HG03354 (cell line): ENCODE data around the gene LRMDA.
"Not testable (repeated sequence)": the region's sequence is repeated elsewhere in the genome, so short reads cannot be mapped to it uniquely, and the experiment has no call there.

ENCODE experiments used
- ATAC-seq: cut with Tn5 transposase; IDR thresholded peaks from one replicate; pipeline ENCODE4 v1.9.1; 2021; ENCODE audit warnings: mild to moderate bottlenecking; ENCODE audit not compliant: unreplicated experiment, poor library complexity, severe bottlenecking

LRMDA gene

GRCh38 chr10:75740541-75740940 is 309.1 kb downstream of the LRMDA start:
- no peak for ATAC-seq

GRCh38 chr10:75742355-75742754 is 310.9 kb downstream of the LRMDA start:
- no peak for ATAC-seq

- no peak for ATAC-seq
Measured at GRCh38 chr10:75743291-75743778, 311.9 kb downstream of the LRMDA start.

- no peak for ATAC-seq
Measured at GRCh38 chr10:75744261-75744660, 312.8 kb downstream of the LRMDA start.

DNA sequence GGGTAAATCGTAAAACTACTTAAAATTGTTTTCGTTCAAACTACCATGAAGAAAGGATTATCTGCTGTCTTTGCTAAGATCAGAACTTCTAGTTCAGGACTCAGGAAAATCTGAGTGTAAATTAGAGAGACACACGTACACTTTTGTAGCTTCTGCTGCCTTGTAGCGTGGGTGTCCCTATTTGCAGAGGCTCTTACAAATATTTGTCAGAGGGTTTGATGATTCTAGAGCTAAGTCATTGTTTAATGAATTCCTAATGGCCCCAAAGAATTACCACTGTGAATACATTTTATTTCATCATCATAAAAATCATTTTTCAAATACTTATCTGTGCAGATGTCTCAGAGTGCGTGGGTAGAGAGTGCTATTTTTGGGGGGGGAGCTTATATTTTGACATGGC is 314.9 kb downstream of the LRMDA start:
- ATAC-seq, result no peak

- not testable (repeated sequence) for ATAC-seq
Measured at GRCh38 chr10:75750093-75750875, 318.9 kb downstream of the LRMDA start.

DNA sequence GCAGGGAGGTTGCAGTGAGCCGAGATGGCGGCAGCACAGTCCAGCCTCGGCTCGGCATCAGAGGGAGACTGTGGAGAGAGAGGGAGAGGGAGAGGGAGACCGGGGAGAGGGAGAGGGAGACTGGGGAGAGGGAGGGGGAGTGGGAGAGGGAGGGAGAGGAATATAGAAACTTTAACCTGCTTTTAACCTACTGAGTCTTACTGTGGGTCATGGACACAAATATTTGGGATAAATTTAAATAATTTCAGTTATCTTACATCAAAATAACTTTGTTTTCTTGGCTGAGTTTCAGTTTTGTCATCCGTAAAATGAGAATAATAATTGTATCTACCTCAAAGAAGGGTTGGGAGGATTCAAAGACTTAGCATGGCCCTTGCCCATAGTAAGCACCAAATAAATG is 319.8 kb downstream of the LRMDA start:
- no peak for ATAC-seq

DNA sequence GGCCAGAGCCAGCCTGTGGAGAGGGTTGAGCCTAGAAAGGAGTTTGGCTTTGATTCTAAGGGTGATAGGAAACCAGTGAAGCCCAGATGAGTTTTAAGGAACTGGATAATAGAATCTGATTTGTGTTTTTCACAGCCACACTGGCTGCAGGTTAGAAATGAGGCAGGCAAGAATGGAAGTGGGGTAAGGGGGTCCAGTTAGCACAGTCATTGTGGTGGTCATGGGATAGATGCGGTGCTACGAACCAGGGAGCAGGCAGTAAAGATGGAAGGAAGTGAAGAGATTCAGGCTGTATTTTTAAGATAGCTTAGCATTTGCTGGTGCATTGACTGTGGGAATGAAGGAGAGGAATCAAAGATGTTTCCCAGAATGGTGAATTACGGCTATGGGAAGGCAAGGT is 322.2 kb downstream of the LRMDA start:
- no peak for ATAC-seq

GRCh38 chr10:75754096-75754831 is 322.8 kb downstream of the LRMDA start:
- ATAC-seq, result no peak

GRCh38 chr10:75755528-75755927 is 324.1 kb downstream of the LRMDA start:
- ATAC-seq, result no peak

GRCh38 chr10:75761289-75761688 is 329.9 kb downstream of the LRMDA start:
- ATAC-seq, result no peak

GRCh38 chr10:75762431-75762802 is 331.0 kb downstream of the LRMDA start:
- ATAC-seq, result no peak

DNA sequence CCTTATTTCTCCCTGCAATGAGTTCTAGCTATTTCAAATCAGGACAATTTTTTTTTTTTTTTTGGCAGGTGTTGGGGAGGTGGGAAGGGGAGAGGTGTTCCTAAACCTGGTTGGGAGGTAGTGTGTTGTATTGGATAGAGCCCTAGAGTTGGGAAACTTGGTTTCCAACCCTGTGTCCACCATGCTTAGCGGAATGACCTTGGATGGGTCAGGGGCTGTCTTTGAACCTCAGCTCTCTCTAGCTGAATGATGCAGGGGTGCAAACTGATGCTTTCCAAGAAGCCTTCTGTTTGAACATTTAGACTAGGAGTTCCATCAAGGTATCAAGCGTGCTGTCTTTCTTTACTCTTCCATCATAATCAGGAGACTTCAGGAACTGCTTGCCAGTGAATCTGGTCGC is 332.2 kb downstream of the LRMDA start:
- no peak for ATAC-seq

DNA sequence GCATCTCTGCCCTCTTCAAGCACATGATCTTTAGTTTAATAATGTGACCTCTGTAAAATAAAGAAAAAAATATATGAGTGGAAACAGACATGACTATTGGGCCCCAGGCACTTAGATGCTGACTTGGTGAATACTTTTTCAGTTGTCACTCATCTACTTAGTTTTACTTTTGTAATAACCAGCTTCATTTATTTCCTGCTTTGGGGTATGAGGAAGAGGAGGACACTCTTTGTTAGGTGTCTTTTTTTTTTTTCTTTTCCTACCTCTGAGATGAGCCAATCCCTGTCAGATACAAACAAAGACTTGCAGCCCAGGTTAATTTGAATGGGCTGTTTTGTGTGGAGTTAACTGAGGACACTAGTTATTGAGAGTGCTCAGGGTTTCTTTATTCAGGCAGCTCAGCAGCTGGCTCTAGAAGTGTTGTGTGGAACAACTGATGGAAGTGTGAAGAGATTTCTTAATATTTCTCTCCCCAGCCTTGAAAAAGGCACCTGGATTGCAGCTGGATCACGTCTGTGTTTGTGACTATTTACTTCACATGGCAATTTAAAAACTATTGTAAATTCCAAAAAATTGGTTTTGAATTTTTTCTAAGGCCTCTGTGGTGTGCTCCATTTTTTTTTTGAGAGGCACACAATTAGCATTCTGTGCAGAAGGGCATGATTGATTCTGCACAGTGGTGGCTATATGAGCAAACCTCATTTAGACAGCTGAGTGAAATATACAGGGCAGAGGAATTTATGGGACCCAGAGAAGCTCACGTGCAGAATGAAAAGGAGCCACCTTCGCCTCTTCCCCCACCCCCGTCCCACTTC is 333.8 kb downstream of the LRMDA start:
- no peak for ATAC-seq

GRCh38 chr10:75765789-75766096 is 334.3 kb downstream of the LRMDA start:
- no peak for ATAC-seq

GRCh38 chr10:75766106-75766505 is 334.7 kb downstream of the LRMDA start:
- no peak for ATAC-seq

DNA sequence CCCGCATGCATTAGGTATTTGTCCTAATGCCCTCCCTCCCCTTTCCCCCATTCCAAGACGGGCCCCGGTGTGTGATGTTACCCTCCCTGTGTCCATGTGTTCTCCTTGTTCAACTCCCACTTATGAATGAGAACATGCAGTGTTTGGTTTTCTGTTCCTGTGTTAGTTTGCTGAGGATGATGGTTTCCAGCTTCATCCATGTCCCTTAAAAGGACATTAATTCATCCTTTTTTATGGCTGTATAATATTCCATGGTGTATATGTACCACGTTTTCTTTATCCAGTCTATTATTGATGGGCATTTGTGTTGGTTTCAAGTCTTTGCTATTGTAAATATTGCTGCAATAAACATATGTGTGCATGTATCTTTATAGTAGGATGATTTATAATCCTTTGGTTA is 335.3 kb downstream of the LRMDA start:
- ATAC-seq, result not testable (repeated sequence)

DNA sequence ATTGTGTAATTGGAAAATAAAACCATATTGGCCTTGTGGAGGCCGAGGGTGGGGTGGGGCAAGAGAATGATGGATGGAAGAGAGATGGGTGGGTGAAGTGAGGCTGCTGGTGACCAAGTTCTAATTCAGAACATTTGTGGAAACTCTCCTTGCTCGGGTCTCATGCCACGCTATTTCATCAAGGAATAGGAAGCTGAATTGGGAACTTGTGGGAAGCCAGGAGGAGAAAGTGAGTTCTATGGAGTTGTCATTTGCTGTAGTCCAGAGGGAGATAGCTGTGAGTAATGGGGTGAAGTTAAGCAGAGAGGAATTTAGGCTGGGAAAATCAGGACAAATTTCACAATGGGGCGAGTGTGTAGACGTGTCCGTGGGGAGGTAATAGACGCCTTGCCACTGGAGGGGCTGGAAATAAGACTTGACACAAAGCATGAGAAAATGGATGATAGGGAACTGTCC is 339.2 kb downstream of the LRMDA start:
- no peak for ATAC-seq

DNA sequence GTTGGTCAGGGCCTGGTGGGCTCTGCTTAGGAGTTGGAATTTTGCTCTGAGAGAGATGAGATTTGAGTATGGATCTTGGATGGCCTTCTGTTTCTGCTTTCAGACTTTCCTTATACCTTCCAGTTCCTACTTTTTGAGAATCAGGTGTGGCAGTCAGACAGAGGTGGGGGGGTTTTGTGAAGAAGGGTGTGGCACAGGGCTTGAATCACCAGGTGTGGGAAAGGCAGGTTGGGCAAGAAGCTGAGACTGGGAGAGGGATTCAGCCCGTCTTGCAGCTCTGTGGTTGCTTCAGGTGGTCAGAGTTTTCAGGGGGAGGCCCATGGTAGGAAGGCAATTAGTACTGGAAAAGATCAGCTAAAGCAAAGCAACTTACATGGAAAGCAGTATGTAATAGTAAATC is 340.2 kb downstream of the LRMDA start:
- no peak for ATAC-seq

DNA sequence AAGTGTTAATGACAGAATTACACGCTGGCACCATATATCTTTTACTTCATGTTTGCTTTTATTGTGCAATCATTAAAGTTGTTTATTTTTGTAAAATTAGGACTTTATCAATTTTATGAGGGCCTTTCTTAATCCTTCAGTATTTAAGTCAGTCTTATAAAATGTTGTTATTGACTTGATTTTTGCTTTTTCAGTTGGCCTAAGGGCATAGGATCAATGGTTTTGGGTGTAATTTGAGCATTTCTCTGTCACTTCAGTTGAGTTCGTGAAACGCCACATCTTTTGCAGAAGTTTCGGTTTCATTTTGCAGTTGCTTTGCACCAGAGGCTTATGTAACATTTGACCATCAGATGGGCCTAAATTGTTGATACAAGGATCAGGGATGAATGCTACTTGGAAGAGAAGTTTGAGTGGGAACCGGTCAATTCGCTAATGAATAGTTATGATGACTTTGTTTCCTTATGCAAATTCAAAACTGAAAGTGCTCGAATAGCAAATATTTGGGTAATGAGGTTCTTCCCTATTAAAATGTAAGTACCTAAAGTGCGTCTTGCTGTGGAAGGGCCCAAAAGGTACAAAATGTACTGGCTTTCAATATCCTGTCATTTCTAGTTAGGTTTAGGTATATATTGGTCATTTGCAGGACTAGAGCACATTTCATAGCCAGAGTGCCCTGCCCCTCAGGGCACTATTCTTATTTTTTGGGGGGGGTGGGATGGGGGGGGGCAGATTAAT is 340.9 kb downstream of the LRMDA start:
- peak; percentile 76 for ATAC-seq
